GM19099 (cell line): ENCODE results near the gene ANKUB1.

ENCODE experiments used
- POLR2A ChIP-seq: IDR thresholded peaks from 3 replicates; pipeline ENCODE4 v1.6.1; 2011; ENCODE audit warnings: low read depth; ENCODE audit not compliant: insufficient read length; ENCODE audit errors: extremely low read depth

Gene ANKUB1

GRCh38 chr3:149744606-149745005 lies 47.7 kb downstream of the ANKUB1 start:
- no peak for TF ChIP-seq POLR2A

- no peak for TF ChIP-seq POLR2A
Measured at GRCh38 chr3:149744151-149744550, 48.2 kb downstream of the ANKUB1 start.

- TF ChIP-seq POLR2A = no peak
Measured at GRCh38 chr3:149739396-149739795, 53.0 kb downstream of the ANKUB1 start.

- no peak for TF ChIP-seq POLR2A
Measured at GRCh38 chr3:149738876-149739275, 53.5 kb downstream of the ANKUB1 start.

- TF ChIP-seq POLR2A = no peak
Measured at GRCh38 chr3:149736953-149737205, 55.5 kb downstream of the ANKUB1 start.

GRCh38 chr3:149736175-149736952 lies 56.0 kb downstream of the ANKUB1 start:
- TF ChIP-seq POLR2A = no peak

GRCh38 chr3:149732234-149732633 lies 60.1 kb downstream of the ANKUB1 start:
- no peak for TF ChIP-seq POLR2A

- TF ChIP-seq POLR2A = no peak
Measured at GRCh38 chr3:149727656-149728055, 64.7 kb downstream of the ANKUB1 start.

GRCh38 chr3:149726716-149727407 lies 65.5 kb downstream of the ANKUB1 start:
- no peak for TF ChIP-seq POLR2A

GRCh38 chr3:149723781-149724180 lies 68.6 kb downstream of the ANKUB1 start:
- TF ChIP-seq POLR2A = no peak

GRCh38 chr3:149720918-149721317 lies 71.4 kb downstream of the ANKUB1 start:
- TF ChIP-seq POLR2A = no peak

- TF ChIP-seq POLR2A = no peak
Measured at GRCh38 chr3:149717391-149718056, 74.8 kb downstream of the ANKUB1 start.

GRCh38 chr3:149716984-149717383 lies 75.4 kb downstream of the ANKUB1 start:
- TF ChIP-seq POLR2A = no peak

- no peak for TF ChIP-seq POLR2A
Measured at GRCh38 chr3:149715247-149715646, 77.1 kb downstream of the ANKUB1 start.

- TF ChIP-seq POLR2A = no peak
Measured at GRCh38 chr3:149713730-149714654, 78.4 kb downstream of the ANKUB1 start.
